H1 (cell line): ENCODE data around the gene PLD5. TPM values are rescaled to one million over a fixed set of nuclear protein-coding genes. Genes with fewer than 3 reads are reported as not detected.

Source experiments
- CTCF ChIA-PET: fragments of 300-600 bp; sonication (Branson Sonifier 250); formaldehyde crosslinking; loops from one replicate; lab custom pipeline; 2021; ENCODE audit not compliant: partially characterized antibody; lab: Charles Lee
- POLR2A ChIA-PET: fragments of 300-600 bp; sonication (Branson Sonifier 250); formaldehyde crosslinking; loops from one replicate; lab custom pipeline; 2021; ENCODE audit warnings: inconsistent platforms; ENCODE audit not compliant: partially characterized antibody; lab: Charles Lee
- DNase-seq, 2 experiments: peaks; one replicate each; pipeline versions ENCODE4 v3.0.0 to v3.0.0-alpha.2; 2010 to 2022; ENCODE audit warnings: low spot score in 2 of 2, low read depth in 1 of 2, mixed read lengths in 1 of 2
- FAIRE-seq: peaks from 2 replicates; lab custom pipeline; 2011; peaks lifted over from hg19 to GRCh38; lab: Jason Lieb, UNC
- H2AFZ ChIP-seq: 2 replicates; pipeline ENCODE4 v1.8.1; 2012; ENCODE audit warnings: low read length, inconsistent platforms
- H2AK5ac ChIP-seq: 2 replicates; pipeline ENCODE4 v1.6.1; 2013; ENCODE audit warnings: low read depth, low read length
- H2BK120ac ChIP-seq: replicated peaks from 2 replicates; pipeline ENCODE3; 2013; ENCODE audit warnings: low read depth, low read length, inconsistent platforms
- H2BK12ac ChIP-seq: 2 replicates; pipeline ENCODE4 v1.6.1; 2013; ENCODE audit warnings: low read depth, low read length
- H2BK15ac ChIP-seq: 2 replicates; pipeline ENCODE4 v1.6.1; 2013; ENCODE audit warnings: low read length
- H2BK20ac ChIP-seq: 2 replicates; pipeline ENCODE4 v1.6.1; 2013; ENCODE audit warnings: low read length
- H2BK5ac ChIP-seq: 2 replicates; pipeline ENCODE4 v1.6.1; 2013; ENCODE audit warnings: low read depth, low read length
- H3K14ac ChIP-seq: 2 replicates; pipeline ENCODE4 v1.6.1; 2013; ENCODE audit warnings: inconsistent platforms; ENCODE audit not compliant: insufficient read length
- H3K18ac ChIP-seq: 2 replicates; pipeline ENCODE4 v1.6.1; 2013; ENCODE audit warnings: low read length; ENCODE audit errors: extremely low read depth
- H3K23ac ChIP-seq: 2 replicates; pipeline ENCODE4 v1.6.1; 2013; ENCODE audit warnings: inconsistent platforms; ENCODE audit not compliant: insufficient read length
- H3K23me2 ChIP-seq: 2 replicates; pipeline ENCODE4 v1.6.1; 2013; ENCODE audit warnings: low read depth, low read length
- H3K27ac ChIP-seq: 2 replicates; pipeline ENCODE4 v1.6.1; 2011; ENCODE audit warnings: low read depth, low read length, inconsistent platforms
- H3K27me3 ChIP-seq, 4 experiments: replicated peaks in 1 of 4; 1 replicate in 1 of 4; 2 replicates in 3 of 4; pipeline versions ENCODE4 v1.6.1 to v1.8.1; 2011 to 2013; ENCODE audit warnings: low read length in 3 of 4, mild to moderate bottlenecking in 3 of 4, inconsistent platforms in 2 of 4, mixed read lengths in 2 of 4, moderate library complexity in 1 of 4; ENCODE audit not compliant: control insufficient read depth in 3 of 4, insufficient read depth in 3 of 4; ENCODE audit errors: extremely low read depth in 1 of 4
- H3K36me3 ChIP-seq, 4 experiments: 2 replicates each; pipeline versions ENCODE4 v1.6.1 to v1.8.1; 2011 to 2013; ENCODE audit warnings: mild to moderate bottlenecking in 4 of 4, low read length in 3 of 4, moderate library complexity in 2 of 4, control low read depth in 1 of 4, inconsistent platforms in 1 of 4; ENCODE audit not compliant: insufficient read depth in 4 of 4, control insufficient read depth in 2 of 4
- H3K4ac ChIP-seq: replicated peaks from 2 replicates; pipeline ENCODE3; 2013; ENCODE audit warnings: low read length, low read depth, mixed read lengths, inconsistent platforms; ENCODE audit not compliant: insufficient read length
- H3K4me1 ChIP-seq, 4 experiments: replicated peaks in 1 of 4; 1 replicate in 1 of 4; 2 replicates in 3 of 4; pipeline versions ENCODE4 v1.6.1 to v1.8.1; 2011 to 2013; ENCODE audit warnings: low read length in 3 of 4, inconsistent platforms in 2 of 4, mixed read lengths in 1 of 4; ENCODE audit not compliant: insufficient read depth in 4 of 4, control insufficient read depth in 3 of 4
- H3K4me2 ChIP-seq, 2 experiments: 2 replicates each; pipeline versions ENCODE4 v1.6.1 to v1.8.1; 2011 to 2013; ENCODE audit warnings: low read depth in 2 of 2, low read length in 2 of 2, control low read depth in 1 of 2, inconsistent platforms in 1 of 2, mild to moderate bottlenecking in 1 of 2; ENCODE audit not compliant: insufficient read depth in 1 of 2
- H3K4me3 ChIP-seq, 4 experiments: fragments of 200-600, 300-600 bp in 1 of 4; sonication (generic), shearing (Covaris generic), sonication (Bioruptor Twin) in 1 of 4; 2 replicates each; pipeline versions ENCODE4 v1.5.1 to v1.8.1; 2011 to 2016; ENCODE audit warnings: low read length in 4 of 4, low read depth in 3 of 4, control low read depth in 2 of 4, inconsistent platforms in 2 of 4, mild to moderate bottlenecking in 2 of 4, mixed read lengths in 1 of 4, moderate library complexity in 1 of 4; ENCODE audit not compliant: insufficient read depth in 2 of 4; ENCODE audit errors: extremely low read depth in 1 of 4
- H3K56ac ChIP-seq: replicated peaks from 2 replicates; pipeline ENCODE3; 2013; ENCODE audit warnings: low read depth, mild to moderate bottlenecking, mixed read lengths, low read length, inconsistent platforms; ENCODE audit not compliant: insufficient read length
- H3K79me1 ChIP-seq: 2 replicates; pipeline ENCODE4 v1.6.1; 2013; ENCODE audit warnings: low read depth, low read length, control low read depth
- H3K79me2 ChIP-seq, 2 experiments: 2 replicates each; pipeline versions ENCODE4 v1.6.1 to v1.8.1; 2012 to 2013; ENCODE audit warnings: low read length in 2 of 2, mild to moderate bottlenecking in 2 of 2, inconsistent platforms in 1 of 2; ENCODE audit not compliant: insufficient read depth in 2 of 2, control insufficient read depth in 1 of 2
- H3K9ac ChIP-seq, 4 experiments: replicated peaks in 1 of 4; 1 replicate in 1 of 4; 2 replicates in 3 of 4; pipeline versions ENCODE4 v1.6.1 to v1.8.1; 2011 to 2013; ENCODE audit warnings: low read depth in 3 of 4, low read length in 3 of 4, control low read depth in 2 of 4, mild to moderate bottlenecking in 2 of 4, moderate library complexity in 2 of 4, inconsistent platforms in 1 of 4; ENCODE audit errors: extremely low read depth in 1 of 4
- H3K9me3 ChIP-seq, 2 experiments: 2 replicates each; pipeline versions ENCODE4 v1.6.1 to v1.8.1; 2012 to 2013; ENCODE audit warnings: mild to moderate bottlenecking in 2 of 2, moderate library complexity in 2 of 2, control low read depth in 1 of 2, inconsistent platforms in 1 of 2, low read depth in 1 of 2, low read length in 1 of 2, mixed read lengths in 1 of 2; ENCODE audit not compliant: insufficient read depth in 2 of 2
- H4K20me1 ChIP-seq, 2 experiments: replicated peaks in 1 of 2; 2 replicates each; pipeline versions ENCODE3 to v1.8.1; 2011 to 2013; ENCODE audit warnings: inconsistent platforms in 2 of 2, low read length in 2 of 2, mild to moderate bottlenecking in 1 of 2; ENCODE audit not compliant: insufficient read depth in 2 of 2, control insufficient read depth in 1 of 2
- H4K5ac ChIP-seq: 2 replicates; pipeline ENCODE4 v1.6.1; 2013; ENCODE audit warnings: low read length, low read depth, mixed read lengths, inconsistent platforms; ENCODE audit not compliant: insufficient read length
- H4K8ac ChIP-seq: 2 replicates; pipeline ENCODE4 v1.8.0; 2013; ENCODE audit warnings: mild to moderate bottlenecking, moderate library complexity, low read length, inconsistent platforms; ENCODE audit not compliant: insufficient read depth; ENCODE audit errors: extremely low read depth
- H4K91ac ChIP-seq: replicated peaks from 2 replicates; pipeline ENCODE3; 2013; ENCODE audit warnings: low read length, mixed read lengths, inconsistent platforms; ENCODE audit not compliant: insufficient read length
- CHD1 ChIP-seq: IDR thresholded peaks from 2 replicates; pipeline ENCODE4 v1.6.1; 2012; ENCODE audit warnings: low read depth, low read length, improper control_type of control experiment
- TCF12 ChIP-seq: IDR thresholded peaks from 2 replicates; pipeline ENCODE4 v1.6.1; 2011; ENCODE audit warnings: low read depth, mild to moderate bottlenecking, low read length
- ZNF274 ChIP-seq: IDR thresholded peaks from 2 replicates; pipeline ENCODE4 v1.7.0; 2012; ENCODE audit warnings: low read length, borderline replicate concordance; ENCODE audit errors: extremely low read depth
- WGBS, 2 experiments: shearing (Covaris generic) in 1 of 2; methylation state at CpG; one replicate each; pipeline versions ENCODE4 v1.1.6 to v1.1.7; 2013 to 2015; ENCODE audit warnings: low lambda C conversion rate in 2 of 2, mixed read lengths in 2 of 2, inconsistent platforms in 1 of 2, low coverage in 1 of 2, missing lambda C conversion rate in 1 of 2; ENCODE audit not compliant: insufficient replicate concordance in 2 of 2, insufficient coverage in 1 of 2, insufficient read length in 1 of 2; ENCODE audit errors: extremely low coverage in 1 of 2, missing lambda C conversion rate in 1 of 2; 5-methylcytosine and 5-hydroxymethylcytosine counted together
- polyA plus RNA-seq, 7 experiments: library from polyadenylated mRNA; depleted of rRNA in 3 of 7; stranded (reverse) in 5 of 7; unstranded in 2 of 7; fragments of >200 nt in 5 of 7; fragments of 200-250 nt in 2 of 7; gene quantifications; 1 replicate in 5 of 7; 2 replicates in 1 of 7; 4 replicates in 1 of 7; pipeline versions ENCODE4 v1.2.1 to v1.2.3, GENCODE V29; 2011 to 2013; ENCODE audit warnings: missing spikeins in 2 of 7, mixed read lengths in 2 of 7
- small RNA-seq: library from polyadenylated mRNA; stranded (forward); fragments of <200 nt; extraction: miRNeasy Mini kit (QIAGEN cat#:217004); gene quantifications from one replicate; pipeline ENCODE3, GENCODE V24; 2013; ENCODE audit not compliant: insufficient read depth
- total RNA-seq: library from RNA; stranded (reverse); fragmentation: NEBNext Ultra II Directional; extraction: Animal tissue kit (Norgen Biotek cat#: 25700); gene quantifications from 2 replicates; pipeline ENCODE4 v1.2.1, GENCODE V29; 2021

Gene PLD5
- total and polyA plus RNA-seq, 2 of the 8 experiments (the other 6 are each of a cell fraction or from before 2014, with no cell fraction given) = 0.86 to 8.5 TPM

- Histone ChIP-seq H3K4me2 (no peak overlapping the region), H4K8ac (no peak overlapping the region), H3K9me3 (no peaks in the 10 kb centered on the region), H2BK20ac (no peak overlapping the region), H3K23me2 (no peaks in the 10 kb centered on the region), H3K56ac (no peak overlapping the region), H2BK15ac (no peak overlapping the region), H2BK5ac (no peak overlapping the region), H4K91ac (no peak overlapping the region), H3K23ac (no peak overlapping the region), H3K9ac (no peak overlapping the region), H3K4me3 (no peak overlapping the region), H3K14ac (no peak overlapping the region), H3K4ac (no peak overlapping the region), H4K5ac (no peak overlapping the region), H3K79me2 (no peaks in the 10 kb centered on the region), H4K20me1 (no peaks in the 10 kb centered on the region), H3K4me1 (no peaks in the 10 kb centered on the region), H3K79me1 (no peaks in the 10 kb centered on the region), H2BK120ac (no peak overlapping the region), H3K27me3 (no peaks in the 10 kb centered on the region), H2AFZ (no peak overlapping the region), H3K18ac (no peak overlapping the region), H3K36me3 (no peaks in the 10 kb centered on the region), H2AK5ac (no peak overlapping the region), H2BK12ac (no peak overlapping the region), H3K27ac (no peak overlapping the region)
- ChIA-PET CTCF (interaction anchor here (0.6 kb wide), 1 partner anchor 52 kb away, joined by 3 read pairs; no protein-coding TSS in a partner anchor), POLR2A (no interaction called here)
- 91% methylated on average over 4 of the region's 4 CpGs; no CpG with 5 or more reads in 1 of the 2 experiments for WGBS, 2 experiments
- FAIRE-seq = no peak
- TF ChIP-seq CHD1 (no peak), TCF12 (no peak), ZNF274 (no peak)
- DNase-seq = peak in 1 of 2 experiments; percentile 19
Observed at GRCh38 chr1:242033447-242033846, 491.1 kb downstream of the PLD5 start.

Small RNAs within 50 kb of the gene (small RNA-seq; reads per million reads assigned to genes)
- gene AL360271.2 (not detected), gene RN7SKP12 (not detected)
